ENCODE measurements around the gene HSD17B1.
"Not testable (repeated sequence)": the region's sequence is repeated elsewhere in the genome, so short reads cannot be mapped to it uniquely, and the experiment has no call there.

Gene HSD17B1, protein sequence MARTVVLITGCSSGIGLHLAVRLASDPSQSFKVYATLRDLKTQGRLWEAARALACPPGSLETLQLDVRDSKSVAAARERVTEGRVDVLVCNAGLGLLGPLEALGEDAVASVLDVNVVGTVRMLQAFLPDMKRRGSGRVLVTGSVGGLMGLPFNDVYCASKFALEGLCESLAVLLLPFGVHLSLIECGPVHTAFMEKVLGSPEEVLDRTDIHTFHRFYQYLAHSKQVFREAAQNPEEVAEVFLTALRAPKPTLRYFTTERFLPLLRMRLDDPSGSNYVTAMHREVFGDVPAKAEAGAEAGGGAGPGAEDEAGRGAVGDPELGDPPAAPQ

DNA sequence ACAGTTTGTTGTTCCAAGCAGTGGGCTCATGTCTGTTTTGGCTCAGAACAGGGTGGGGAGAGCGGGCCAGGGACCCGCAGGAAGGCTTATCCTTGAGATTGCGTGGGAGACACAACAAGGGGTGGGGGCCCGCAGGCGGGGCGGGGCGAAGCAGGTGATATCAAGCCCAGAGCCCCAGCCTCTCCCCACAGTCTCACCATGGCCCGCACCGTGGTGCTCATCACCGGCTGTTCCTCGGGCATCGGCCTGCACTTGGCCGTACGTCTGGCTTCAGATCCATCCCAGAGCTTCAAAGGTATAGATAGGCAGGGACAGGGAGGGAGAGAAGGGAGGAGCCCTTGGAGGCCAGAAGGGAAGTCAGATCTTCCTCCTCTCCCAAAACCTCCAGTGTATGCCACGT, at the start of gene HSD17B1:
TSS of gene HSD17B1 (plus strand) at position 188 of the 400 bp plus-strand sequence. CDS start at position 199, 11 bp downstream.
- DNase-seq, result not testable (repeated sequence)

DNA sequence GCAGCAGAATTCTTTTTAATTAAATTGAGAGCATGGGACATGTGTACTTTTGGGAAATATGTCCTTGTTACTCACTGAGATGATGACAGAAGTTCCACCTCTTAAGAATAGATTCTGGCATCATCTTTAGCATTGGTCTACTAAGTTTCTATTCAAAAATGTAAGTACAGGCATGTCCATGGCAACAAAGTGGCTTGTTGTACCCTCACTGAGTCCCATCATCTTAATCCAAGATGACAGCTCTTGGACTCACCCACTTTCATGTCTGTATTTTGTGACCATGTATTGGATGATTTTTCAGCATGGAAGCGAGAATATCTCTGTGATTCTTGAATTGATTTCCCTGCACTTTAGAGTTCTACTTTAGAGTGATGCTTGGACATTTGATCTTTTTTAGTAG, 49.8 kb upstream of the HSD17B1 start:
- DNase-seq, result no peak

DNA sequence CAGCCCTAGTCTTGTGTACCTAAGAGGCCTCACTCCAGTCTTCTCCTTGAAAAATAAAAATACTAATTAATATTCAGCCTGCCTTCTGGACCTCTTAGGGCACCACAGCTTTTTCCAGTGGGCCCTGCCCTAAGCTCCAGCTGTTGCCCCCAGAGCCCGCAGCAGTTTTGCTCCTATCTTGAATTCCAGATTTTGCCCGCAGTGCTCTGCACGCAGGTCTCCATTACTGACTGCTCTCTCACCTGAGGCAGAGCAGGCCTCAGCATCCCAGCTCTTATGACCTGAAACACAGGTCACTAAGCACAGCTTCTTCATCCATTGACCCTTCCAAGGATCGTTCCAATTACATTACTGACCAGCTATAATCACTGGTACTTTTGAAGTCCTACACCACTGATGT, 45.1 kb upstream of the HSD17B1 start:
- DNase-seq, result no peak

DNA sequence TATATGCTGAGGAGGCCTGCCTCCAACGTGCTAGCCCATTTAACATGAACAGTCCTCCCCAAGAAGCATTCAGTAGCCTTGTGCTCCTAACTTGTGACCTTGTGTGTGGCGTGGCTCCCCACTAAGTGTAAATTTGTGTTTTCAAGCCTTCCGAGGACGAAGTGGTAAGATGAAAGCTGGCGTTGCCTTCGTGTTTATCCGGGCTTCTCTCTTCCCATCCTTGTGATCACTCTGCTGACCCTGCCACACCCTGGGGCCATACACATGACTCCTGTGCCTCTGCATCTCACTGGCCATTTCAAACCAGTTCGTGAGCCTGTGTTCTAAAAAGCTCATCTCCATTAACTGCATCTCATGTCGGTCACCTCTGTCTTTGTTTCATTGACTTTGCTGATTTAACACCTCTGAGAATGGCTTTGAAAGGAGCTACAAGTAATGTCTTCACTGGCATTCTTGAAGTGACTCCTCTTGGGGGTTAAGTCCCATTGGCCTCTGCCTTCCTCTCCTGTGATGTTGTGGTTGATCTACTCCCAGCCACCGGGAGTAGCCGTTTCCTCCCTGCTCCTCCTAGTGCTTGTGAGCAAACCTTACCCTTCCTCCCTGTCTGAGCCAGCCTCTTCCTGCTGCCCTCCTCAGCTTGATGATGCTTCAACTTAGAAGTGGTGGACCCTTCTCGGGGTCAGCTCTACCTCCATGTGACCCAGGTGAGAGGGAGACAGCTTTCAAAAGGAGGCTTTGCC, 44.1 kb upstream of the HSD17B1 start:
- DNase-seq, result no peak

DNA sequence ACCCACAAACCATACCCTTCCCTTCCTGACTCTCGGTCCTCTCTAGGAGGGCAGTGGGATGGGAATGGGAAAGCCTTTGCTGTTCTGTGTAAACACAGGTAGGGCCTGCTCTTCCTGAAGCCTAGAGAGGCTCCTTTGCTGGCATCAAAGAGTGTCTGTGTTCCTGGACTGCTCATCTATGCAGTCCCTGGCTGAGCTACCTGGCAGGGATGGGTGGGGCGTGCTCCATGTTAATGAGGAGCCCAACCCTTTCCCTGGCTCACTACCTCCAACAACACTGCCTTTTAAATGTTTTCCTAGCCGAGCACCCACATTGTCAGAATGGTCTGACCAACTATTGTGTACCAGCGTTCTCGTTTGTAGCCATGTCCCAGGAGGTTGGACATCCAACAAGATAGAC, 43.3 kb upstream of the HSD17B1 start:
- no peak for DNase-seq

DNA sequence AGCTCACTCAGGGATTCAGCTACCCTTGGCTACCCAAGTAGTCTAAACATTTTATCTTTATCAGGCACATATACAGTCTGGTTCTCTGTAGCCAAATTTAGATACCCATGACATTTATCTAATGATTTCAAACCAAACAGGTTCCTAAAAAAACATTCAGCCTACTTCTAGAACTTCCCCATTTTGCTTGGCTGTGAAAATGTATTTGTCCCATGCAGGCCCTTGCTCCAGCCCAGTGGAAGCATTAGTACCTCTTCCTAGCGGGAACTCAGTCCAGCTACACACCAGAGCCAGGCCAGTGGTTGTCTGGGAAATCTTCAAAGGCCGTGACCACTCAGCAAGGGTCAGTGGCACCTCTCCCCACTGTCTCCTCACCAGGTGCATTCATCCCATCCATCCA, 42.9 kb upstream of the HSD17B1 start:
- DNase-seq, result no peak

DNA sequence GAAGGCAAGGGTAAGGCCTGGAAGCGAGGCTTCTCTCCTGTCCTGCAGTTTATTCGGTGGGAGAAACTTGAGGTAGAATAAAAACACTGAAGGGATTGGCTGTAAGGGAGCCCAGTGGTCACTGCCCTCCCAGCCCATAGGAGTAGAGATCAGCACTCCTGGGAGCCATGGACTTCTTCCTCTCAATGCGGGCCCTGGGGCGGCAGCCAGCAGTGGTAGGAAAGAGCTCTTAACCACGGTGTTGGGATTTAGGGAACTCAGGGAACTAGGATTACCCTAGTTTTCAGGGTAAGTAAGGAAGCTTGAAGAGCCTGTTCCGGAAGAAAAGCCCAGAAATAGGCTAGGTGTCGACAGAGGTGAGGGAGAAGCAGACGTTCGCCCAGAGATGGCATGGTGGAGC, 40.5 kb upstream of the HSD17B1 start:
- DNase-seq, result no peak

DNA sequence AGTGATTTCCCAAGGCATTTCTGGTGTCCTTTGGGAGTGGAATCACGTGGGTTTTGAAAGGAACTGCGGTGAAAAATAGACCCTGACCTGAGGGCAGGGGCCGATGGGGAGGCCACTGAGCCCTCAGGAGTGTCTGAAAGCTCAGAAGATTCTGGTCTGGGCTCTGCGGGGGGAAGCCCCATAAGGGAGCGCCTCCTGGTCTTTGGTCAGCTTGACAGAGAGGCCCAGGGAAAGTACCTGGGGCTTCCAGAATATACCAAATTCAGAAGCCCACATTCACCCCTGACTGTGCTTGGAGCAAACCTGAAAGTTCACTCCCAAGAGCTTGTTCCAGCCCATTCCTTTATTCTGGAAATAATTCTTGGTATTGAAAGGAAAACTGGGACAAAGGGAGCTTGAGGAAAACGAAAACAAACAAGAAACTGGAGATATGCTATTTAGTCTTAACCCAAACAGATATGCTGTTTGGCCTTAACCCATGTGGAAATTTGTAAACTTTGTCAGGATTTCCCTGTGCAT, 39.9 kb upstream of the HSD17B1 start:
- no peak for DNase-seq

DNA sequence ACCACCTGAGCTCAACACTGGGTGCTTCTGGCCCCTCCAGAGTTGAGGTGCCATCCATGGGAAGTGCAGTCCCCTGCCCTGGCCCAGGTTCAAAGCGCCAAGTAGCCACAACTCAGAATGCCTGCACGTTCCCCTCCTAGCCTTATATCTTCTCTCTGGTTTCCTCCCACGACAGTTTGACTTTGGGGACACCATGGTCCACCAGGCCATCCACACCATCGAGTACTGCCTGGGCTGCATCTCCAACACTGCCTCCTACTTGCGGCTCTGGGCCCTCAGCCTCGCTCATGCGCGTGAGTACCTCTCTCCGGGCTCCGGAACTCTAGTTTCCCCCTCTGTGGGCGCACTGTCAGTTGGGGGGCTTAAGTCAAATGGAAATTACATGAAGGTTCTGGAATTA, 39.0 kb upstream of the HSD17B1 start:
- no peak for DNase-seq

DNA sequence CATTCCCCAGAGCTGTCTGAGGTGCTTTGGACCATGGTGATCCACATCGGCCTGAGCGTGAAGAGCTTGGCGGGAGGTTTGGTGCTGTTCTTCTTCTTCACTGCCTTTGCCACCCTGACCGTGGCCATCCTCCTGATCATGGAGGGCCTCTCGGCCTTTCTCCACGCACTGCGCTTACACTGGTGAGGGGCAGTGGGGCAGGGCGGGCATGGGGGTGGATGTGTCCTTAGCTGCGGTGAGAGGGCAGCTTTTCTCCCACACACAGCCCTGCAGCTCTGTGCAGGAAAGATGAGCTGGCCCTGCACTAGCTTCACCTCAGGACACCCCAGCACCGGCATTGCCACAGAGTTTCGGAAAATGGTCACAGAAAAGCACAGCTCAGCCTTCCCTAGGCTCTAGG, 38.4 kb upstream of the HSD17B1 start:
- no peak for DNase-seq

DNA sequence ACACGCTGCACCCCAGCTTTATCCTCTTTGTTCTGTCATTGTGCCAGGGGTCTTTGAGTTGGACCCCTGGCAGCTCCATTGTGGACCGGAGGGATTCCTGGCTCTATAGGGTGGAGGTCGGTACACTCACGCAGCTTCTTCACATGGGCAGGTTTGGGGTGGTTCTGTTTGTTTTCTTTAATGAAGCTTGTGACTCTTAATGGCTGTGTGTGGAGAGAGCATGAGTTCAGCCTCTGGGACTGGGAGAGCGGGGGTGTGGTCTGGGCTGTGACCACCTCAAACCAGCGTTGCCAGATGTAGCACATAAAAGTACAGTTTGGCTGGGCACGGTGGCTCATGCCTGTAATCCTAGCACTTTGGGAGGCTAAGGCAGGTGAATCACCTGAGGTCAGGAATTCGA, 37.9 kb upstream of the HSD17B1 start:
- no peak for DNase-seq

DNA sequence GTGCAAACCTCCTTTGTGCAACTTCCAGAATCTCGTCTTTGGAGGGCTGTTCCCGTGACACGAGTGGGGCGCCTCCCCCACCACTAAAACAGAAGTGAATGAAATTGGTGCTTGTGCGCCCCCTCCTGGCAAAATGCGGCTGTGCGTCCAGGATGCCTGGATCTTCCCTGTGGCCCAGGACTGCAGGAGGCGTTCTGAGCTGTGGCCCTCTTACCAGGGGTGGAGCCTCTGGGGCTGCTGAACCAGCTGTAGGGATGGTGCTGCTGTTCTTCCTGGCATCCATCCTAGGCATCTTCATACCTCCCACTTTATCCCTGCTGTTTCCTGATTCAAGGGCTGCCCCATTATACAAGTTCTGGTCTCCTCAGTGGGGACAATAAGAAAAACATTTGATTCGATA, 35.2 kb upstream of the HSD17B1 start:
- DNase-seq, result peak; percentile 84

DNA sequence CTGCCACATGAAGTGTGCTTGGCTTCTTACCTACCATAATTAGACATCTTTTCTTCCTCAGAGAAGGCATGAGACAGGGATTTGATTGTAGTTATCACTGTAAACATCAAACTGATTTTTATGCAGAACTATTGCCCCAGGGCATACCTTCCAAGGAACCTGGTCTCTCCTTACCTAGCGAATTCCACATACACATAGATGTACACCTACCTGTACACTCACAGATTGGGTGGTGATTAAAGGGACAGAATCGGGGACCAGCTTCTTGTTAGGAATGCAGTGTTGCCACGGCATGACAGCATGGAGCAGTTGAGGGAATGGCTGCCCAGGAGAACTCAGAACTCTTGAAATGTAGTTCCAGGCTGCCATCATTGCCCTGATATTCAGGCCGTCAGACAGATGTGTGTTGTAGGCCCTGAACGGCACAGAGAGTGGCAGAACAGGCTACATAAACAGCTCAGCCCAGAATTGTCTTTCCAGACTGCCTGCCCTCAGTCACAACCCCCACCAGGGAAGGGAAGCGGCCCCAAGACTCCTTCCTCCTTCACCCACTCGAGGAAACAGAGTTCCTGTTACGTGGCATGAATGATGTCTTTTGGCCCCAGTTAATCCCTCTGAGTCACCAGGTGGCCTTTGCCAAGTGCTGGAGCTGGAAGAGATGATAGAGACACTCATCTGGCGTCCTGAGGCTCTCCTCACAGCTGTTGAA, 34.5 kb upstream of the HSD17B1 start:
- no peak for DNase-seq

DNA sequence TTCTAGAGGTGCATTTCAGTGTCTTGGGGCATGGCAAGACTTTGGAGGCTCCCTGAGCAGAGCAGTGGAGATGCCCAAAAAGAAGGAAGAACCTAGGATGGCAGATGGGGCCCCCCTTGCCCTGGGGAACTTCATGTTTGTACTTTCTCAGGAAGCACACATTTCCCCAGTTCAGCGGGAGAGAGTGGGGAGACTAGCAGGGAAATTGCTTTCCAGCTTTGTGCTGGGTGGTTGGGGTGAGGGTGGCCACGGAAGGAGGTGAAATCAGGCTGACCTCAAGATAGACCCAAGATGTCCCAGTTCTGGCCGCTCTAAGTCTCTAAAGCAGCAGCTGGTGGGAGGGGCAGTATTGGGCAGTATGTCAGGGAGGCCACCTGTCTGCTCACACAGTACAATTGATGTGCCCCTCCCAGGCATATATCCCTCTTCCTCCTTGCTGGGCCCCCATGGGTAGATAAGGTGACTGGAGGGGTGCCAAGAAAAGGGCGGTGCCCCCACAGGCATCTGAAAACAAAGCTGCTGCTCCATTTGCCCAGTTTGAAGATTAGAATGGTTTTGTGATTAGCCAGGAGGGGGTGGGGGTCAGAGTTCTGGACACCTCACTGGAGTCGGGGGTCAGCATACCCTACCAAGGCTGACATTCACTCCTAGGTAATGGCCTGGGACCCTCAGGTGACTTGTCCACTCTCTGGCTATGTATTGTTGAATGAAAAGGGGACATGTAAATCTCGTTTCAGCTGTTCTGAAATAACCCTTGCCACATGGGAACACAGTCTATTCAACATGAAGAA, 33.8 kb upstream of the HSD17B1 start:
- DNase-seq, result no peak

DNA sequence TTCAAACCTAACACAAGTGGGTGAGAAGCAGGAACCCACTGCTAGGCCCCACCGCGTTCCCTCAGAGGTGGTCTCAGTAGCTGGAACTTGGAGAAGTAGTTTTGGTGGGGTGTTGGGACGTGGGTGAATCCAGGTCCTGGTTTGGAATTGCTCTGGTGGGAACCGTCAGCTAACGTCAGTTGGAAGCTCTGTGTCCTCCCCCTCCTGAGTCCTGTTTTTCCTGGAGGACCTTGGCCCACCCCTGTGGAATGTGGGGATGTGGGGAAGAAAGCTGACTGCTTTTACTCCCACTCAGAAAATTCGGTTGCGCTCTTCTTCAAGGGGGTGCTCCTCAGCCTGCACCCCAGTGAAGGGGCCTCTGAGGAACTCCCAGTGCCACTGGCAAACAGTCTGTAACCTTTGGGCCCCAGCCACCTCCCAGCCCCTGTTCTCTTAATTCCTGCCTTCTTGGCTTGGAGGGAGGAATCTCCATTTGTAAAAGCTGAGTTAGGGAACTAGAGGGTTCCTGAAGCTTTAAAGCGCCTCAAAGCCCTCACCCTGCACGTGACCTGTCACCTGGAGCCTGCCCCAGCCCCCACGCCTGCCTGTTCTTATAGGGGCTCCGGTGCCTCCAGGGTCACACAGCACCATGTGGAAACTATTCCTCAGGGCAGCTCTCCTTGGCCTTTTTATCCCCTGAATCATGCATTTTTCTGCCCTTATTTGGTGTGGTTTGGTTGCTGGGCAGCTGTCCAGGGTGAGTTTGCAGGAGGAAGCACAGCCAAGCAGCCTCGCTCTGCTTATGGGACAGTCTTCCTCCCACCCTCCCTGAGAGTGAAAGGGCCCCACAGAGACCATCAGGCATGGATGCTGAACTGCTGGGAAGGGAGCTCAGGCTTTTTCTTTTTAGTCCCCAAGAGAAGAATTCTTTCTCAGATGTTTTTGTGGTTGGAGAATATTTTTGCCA, 32.9 kb upstream of the HSD17B1 start:
- no peak for DNase-seq

DNA sequence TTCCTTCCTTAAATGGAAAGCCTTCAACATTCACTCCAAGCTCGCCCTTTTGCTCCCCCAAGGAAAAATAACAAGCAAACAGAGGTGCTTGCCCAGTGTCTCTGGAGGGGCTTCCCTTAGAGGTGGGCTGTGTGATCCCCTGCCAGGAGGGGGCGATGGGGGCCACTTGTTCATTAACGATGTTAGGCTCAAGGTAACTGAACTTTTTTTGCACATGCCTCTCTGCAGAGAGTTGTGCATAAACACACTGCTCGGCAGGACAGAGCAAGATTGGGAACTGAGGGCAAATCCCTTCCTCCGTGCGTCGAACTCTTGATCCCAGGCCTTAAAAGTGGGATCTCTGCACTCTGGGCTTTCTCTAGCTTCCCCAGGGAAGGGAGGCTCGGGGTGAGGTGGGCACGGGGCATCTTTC, 32.2 kb upstream of the HSD17B1 start:
- peak; percentile 19 for DNase-seq

DNA sequence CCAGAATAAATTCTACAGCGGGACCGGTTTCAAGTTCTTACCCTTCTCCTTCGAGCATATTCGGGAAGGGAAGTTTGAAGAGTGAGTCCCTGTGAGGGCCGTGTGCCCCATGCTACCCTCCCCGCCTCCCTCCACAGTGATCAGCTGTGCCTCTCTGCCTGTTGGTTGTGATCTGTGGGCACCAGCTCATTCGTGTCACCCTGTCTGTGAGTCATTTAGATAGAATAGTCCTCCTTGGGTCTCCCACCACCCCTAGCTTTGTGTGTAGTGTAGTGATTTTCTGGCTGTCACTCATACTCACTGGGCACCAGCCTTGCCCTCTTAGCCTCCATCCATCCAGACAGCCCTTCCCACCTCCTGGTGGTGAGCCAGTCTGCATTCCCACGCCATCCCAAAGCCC, 31.7 kb upstream of the HSD17B1 start:
- DNase-seq, result no peak

DNA sequence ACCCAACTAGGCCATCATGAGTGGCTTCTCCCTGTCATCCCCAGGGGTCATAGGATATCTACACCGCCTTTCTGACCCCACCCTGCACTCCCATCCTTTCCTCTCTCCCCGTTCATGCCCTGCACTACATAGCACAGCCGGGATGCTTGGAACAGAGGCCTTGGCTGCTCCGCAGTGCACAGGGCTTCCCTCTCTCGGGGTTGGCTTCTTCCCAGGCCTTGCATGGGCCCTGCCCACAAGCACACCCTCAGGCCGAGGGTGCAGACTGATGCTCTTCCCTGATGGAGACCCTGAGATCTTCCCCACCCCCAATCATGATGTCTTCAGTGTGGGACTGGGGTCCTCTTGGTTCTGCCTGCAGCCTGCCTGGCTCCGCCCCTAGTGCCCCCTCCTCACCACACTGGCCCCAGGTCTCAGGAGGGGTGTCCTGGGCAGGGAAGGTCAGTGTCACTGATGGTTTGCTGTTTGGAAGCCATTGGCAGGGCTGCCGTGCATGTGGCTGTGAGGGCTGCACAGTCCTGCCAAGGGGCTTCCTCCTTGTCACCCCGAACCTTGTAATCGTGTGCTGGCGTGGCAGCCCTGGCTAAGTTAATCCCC, 31.0 kb upstream of the HSD17B1 start:
- no peak for DNase-seq

DNA sequence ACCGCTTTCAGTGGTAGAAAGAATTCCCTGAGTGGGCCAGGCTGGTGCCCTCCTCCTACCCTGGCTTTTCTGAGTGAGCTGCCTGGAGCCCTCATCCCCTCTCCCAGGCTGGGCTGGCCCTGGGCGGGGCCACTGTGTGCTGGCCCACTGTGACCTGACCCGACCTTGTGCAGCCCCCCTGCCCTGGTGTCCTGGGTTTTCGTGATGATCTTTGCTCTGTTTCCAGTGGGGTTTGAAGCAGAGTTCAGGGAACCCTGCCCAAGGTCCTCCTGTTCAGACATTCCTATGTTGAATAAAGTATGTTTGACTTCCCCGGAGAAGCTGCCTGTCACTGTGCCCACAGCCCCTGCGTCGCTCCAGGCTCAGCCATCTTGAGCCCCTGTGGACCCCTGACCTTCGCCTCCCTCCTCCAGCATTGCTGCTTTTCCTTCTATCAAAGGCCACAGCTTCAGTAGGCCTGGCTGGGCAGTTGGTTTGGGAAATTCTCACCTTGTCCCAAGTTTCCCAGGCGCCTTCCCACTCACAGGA, 30.4 kb upstream of the HSD17B1 start:
- DNase-seq, result no peak

DNA sequence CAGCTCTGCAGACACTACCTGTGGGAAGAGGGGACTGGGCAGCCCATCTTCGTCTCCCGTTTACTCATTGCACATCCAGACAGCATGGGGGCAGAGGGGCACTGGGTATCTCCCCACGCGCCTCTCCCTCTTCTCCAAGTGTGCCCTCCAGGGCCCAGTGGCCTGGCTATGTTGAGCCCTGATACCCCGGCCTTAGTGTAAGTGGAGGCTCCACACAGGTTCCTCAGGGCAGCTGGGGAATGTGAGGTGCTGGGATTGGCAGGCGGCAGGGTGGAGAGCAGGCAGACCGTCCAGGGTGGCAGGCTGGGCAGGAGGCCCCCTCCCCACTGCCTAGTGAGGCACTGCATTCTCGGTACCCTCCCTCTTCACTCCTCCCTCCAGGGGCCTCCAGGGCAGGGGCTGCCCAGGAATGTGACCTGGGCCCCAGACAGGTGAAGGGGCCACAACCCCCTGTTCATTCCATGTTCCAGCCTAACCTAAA, 29.9 kb upstream of the HSD17B1 start:
- DNase-seq, result no peak

DNA sequence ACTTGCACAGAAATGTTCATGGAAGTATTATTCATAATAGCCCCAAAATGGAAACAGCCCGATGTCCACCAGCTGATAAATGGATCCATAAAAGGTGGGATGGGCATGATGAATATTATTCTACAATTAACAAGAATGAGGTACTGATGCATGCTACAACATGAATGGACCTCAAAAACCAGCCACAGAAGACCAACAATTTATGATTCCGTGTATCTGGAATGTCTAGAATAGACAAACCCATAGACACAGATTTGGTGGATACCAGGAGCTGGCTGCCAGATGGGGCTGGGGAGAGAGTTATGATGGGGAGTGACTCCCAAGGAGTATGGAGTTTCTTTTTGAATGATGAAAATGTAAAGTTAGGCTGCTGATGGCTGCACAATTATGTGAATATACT, 27.5 kb upstream of the HSD17B1 start:
- DNase-seq, result no peak

Measured in CD4-positive, alpha-beta T cell treated with Interleukin-10 for 1 hour (primary cell).